ENCODE measurements around the gene ICAM1.

DNA sequence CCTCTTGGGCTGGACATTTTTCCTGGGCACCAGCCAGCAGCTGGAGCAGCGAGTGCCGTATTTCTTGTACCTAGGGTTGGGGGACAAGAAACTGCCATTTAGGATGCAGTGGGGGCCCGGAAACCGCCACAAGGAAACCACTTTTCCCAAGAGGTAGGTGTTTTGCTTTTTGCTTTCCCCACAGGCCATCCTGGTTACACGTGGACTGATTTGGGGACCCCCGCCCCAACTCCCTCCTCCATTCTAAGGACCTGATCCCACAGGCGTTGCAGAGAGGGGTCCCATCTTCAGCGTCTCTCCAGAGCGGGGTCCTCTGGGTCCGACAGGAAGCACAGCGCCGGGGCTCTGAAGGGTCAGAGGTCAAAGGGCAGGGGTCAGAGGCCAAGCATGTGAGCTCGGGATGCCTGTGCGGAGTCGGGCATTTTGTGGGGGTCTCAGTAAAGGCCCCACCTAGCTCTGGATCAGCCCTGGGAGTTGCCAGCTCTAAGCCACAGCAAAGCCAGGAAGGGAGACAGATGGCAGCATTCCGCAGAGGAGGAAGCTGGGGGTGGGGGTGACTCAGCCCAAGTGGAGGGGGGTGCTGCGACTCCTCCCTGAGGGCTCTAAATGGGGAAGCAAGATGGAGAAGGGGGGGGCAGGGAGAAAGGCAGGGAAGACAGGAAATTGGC lies 34.4 kb downstream of the ICAM1 start:
- TF ChIP-seq, protein P1, sequence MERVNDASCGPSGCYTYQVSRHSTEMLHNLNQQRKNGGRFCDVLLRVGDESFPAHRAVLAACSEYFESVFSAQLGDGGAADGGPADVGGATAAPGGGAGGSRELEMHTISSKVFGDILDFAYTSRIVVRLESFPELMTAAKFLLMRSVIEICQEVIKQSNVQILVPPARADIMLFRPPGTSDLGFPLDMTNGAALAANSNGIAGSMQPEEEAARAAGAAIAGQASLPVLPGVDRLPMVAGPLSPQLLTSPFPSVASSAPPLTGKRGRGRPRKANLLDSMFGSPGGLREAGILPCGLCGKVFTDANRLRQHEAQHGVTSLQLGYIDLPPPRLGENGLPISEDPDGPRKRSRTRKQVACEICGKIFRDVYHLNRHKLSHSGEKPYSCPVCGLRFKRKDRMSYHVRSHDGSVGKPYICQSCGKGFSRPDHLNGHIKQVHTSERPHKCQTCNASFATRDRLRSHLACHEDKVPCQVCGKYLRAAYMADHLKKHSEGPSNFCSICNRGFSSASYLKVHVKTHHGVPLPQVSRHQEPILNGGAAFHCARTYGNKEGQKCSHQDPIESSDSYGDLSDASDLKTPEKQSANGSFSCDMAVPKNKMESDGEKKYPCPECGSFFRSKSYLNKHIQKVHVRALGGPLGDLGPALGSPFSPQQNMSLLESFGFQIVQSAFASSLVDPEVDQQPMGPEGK (CRISPR knock-in tag; IDR thresholded peaks at IDR 0.05; ENCODE audit: borderline replicate concordance) = no peak
- TF ChIP-seq ISL1 (CRISPR knock-in tag; IDR thresholded peaks at IDR 0.05) (no peak), ZC3H10 (CRISPR knock-in tag; IDR thresholded peaks at IDR 0.05) (no peak), RARB (CRISPR knock-in tag; IDR thresholded peaks at IDR 0.05) (no peak), OSR1 (CRISPR knock-in tag; IDR thresholded peaks at IDR 0.05) (no peak)
- TF ChIP-seq, protein P2, sequence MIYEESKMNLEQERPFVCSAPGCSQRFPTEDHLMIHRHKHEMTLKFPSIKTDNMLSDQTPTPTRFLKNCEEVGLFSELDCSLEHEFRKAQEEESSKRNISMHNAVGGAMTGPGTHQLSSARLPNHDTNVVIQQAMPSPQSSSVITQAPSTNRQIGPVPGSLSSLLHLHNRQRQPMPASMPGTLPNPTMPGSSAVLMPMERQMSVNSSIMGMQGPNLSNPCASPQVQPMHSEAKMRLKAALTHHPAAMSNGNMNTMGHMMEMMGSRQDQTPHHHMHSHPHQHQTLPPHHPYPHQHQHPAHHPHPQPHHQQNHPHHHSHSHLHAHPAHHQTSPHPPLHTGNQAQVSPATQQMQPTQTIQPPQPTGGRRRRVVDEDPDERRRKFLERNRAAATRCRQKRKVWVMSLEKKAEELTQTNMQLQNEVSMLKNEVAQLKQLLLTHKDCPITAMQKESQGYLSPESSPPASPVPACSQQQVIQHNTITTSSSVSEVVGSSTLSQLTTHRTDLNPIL (CRISPR knock-in tag; IDR thresholded peaks at IDR 0.05; ENCODE audit: low read depth) = no peak

Measured in SK-N-SH treated with all-trans-retinoic acid at 6 μM for 48 hours (cell line).